Loucy (cell line): ENCODE results near the gene KLHL10.

Experiments used
- H2AFZ ChIP-seq: fragments of 200-600 bp; sonication (generic); 2 replicates; pipeline ENCODE4 v1.6.0; 2016; ENCODE audit warnings: antibody characterized with exemption, mild to moderate bottlenecking, low read length, moderate library complexity
- H3F3A ChIP-seq: fragments of 200-600 bp; 2 replicates; pipeline ENCODE4 v1.6.0; 2016; ENCODE audit warnings: antibody characterized with exemption, low read depth, mild to moderate bottlenecking
- H3K27me3 ChIP-seq: fragments of 200-600 bp; sonication (generic); 2 replicates; pipeline ENCODE4 v1.6.1; 2014; ENCODE audit warnings: low read length, mild to moderate bottlenecking; ENCODE audit not compliant: insufficient read depth, poor library complexity, severe bottlenecking
- H3K36me3 ChIP-seq: fragments of 200-600 bp; sonication (generic); 2 replicates; pipeline ENCODE4 v1.6.1; 2016; ENCODE audit warnings: low read length; ENCODE audit not compliant: insufficient read depth
- H3K4me1 ChIP-seq: fragments of 200-600 bp; sonication (generic); 2 replicates; pipeline ENCODE4 v1.5.1; 2014; ENCODE audit warnings: low read length, mild to moderate bottlenecking; ENCODE audit not compliant: insufficient read depth, poor library complexity, severe bottlenecking
- H3K4me2 ChIP-seq: fragments of 200-600 bp; sonication (generic); 2 replicates; pipeline ENCODE4 v1.6.0; 2014; ENCODE audit warnings: antibody characterized with exemption, low read length, low read depth, mild to moderate bottlenecking; ENCODE audit not compliant: poor library complexity, severe bottlenecking
- H3K4me3 ChIP-seq: fragments of 200-600 bp; sonication (generic); 2 replicates; pipeline ENCODE4 v1.5.1; 2014; ENCODE audit warnings: low read length, mild to moderate bottlenecking, mixed read lengths; ENCODE audit not compliant: poor library complexity, severe bottlenecking
- H3K79me2 ChIP-seq: fragments of 200-600 bp; sonication (generic); 2 replicates; pipeline ENCODE4 v1.6.1; 2014; ENCODE audit warnings: low read length; ENCODE audit not compliant: insufficient read depth
- H3K9ac ChIP-seq: fragments of 200-600 bp; sonication (generic); 2 replicates; pipeline ENCODE4 v1.6.0; 2014; ENCODE audit warnings: mild to moderate bottlenecking, low read depth, low read length, moderate library complexity; ENCODE audit not compliant: poor library complexity, severe bottlenecking
- H3K9me2 ChIP-seq: fragments of 200-600 bp; sonication (generic); replicated peaks from 2 replicates; pipeline ENCODE4 v1.6.1; 2016; ENCODE audit warnings: low read depth, low read length, mixed read lengths
- H3K9me3 ChIP-seq: fragments of 200-600 bp; sonication (generic); 2 replicates; pipeline ENCODE4 v1.6.1; 2014; ENCODE audit warnings: mild to moderate bottlenecking, antibody characterized with exemption, low read length, low read depth; ENCODE audit not compliant: insufficient read depth
- H4K20me1 ChIP-seq: fragments of 200-600 bp; sonication (generic); 2 replicates; pipeline ENCODE4 v1.6.0; 2014; ENCODE audit warnings: antibody characterized with exemption, low read length, mild to moderate bottlenecking; ENCODE audit not compliant: insufficient read depth, poor library complexity, severe bottlenecking
- EZH2phosphoT487 ChIP-seq: fragments of 200-600 bp; IDR thresholded peaks from 2 replicates; pipeline ENCODE4 v1.6.1; 2018; ENCODE audit warnings: antibody characterized with exemption, mild to moderate bottlenecking, moderate library complexity, borderline replicate concordance
- TF ChIP-seq, protein P1 (sequence below): fragments of 200-600 bp; sonication (generic); conservative IDR thresholded peaks from 2 replicates; pipeline ENCODE4 v1.5.1; 2014; ENCODE audit warnings: mild to moderate bottlenecking, antibody characterized with exemption, low read length

The KLHL10 gene

GRCh38 chr17:41837761-41838538 is at the start of gene KLHL10:
Gene KLHL10, plus strand, starts transcription at chr17:41837825. Its CDS starts 108 bp downstream, at chr17:41837933.
- Histone ChIP-seq H3K4me1 (peaks cover 8% of the 10 kb centered on the region), H3K9me2 (no peaks in the 10 kb centered on the region), H3K4me3 (peak within 1 kb of the TSS; percentile 82), H3F3A (no peaks in the 10 kb centered on the region), H3K9me3 (no peaks in the 10 kb centered on the region), H3K4me2 (peak within 1 kb of the TSS; percentile 84), H2AFZ (peak within 1 kb of the TSS; percentile 99), H3K36me3 (no peaks in the 10 kb centered on the region), H3K27me3 (no peaks in the 10 kb centered on the region), H3K9ac (peak within 1 kb of the TSS; percentile 83), H4K20me1 (no peaks in the 10 kb centered on the region), H3K79me2 (peaks cover 10% of the 10 kb centered on the region; the same call in 1 of the 2 replicates)
- TF ChIP-seq, protein P1, sequence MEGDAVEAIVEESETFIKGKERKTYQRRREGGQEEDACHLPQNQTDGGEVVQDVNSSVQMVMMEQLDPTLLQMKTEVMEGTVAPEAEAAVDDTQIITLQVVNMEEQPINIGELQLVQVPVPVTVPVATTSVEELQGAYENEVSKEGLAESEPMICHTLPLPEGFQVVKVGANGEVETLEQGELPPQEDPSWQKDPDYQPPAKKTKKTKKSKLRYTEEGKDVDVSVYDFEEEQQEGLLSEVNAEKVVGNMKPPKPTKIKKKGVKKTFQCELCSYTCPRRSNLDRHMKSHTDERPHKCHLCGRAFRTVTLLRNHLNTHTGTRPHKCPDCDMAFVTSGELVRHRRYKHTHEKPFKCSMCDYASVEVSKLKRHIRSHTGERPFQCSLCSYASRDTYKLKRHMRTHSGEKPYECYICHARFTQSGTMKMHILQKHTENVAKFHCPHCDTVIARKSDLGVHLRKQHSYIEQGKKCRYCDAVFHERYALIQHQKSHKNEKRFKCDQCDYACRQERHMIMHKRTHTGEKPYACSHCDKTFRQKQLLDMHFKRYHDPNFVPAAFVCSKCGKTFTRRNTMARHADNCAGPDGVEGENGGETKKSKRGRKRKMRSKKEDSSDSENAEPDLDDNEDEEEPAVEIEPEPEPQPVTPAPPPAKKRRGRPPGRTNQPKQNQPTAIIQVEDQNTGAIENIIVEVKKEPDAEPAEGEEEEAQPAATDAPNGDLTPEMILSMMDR, result no peak
- TF ChIP-seq EZH2phosphoT487, result no peak

DNA sequence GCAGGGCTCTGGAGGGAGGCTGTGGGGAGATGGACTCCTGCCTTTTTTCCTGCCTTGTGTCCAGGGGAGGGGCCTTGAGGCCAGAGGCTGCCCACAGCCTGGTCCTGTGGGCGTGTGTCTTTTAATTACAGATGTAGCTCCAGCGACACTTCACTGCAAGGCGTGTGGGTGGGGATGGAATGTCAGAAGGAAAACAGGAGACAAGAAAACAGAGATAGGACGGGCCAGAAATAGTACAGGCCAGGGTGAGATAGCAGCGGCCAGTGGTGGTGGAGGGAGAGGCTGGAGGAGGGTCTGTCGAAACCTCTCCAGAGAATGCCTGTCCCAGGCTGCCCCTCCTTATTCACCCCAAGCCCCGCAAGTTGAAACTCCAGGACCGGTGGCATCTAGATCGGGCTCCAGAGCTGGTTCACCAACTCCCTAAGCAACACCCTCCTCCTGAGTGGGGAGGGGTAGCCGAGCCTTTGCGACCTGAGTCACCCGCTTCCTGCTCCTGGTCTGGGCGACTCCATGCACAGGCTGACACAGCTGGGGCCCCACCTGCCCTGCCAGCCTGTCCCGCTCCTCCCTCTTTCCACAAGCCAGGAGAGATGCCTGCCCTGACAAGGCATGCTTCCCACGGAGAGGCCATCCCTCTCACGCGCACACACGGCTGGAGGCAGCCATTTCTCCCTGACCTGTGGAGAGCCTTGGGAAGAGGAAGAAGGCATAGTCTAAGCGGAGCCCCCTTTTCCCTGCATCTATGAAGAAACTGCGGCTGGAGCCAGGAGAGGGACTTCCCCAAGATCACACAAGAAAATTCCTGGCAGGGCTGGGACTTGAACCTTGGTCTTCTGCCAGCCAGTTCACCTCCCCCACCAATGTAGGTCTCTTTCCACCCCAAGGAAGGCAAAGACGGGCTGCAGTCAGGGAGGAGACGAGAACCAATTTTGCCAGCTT is 44.5 kb upstream of the KLHL10 start:
- peaks cover 24% of the 10 kb centered on the region for H3K4me1 ChIP-seq
- peak overlapping the region; percentile 24 for H3K4me2 ChIP-seq
- H3K4me3 ChIP-seq, result no peak overlapping the region
- no peaks in the 10 kb centered on the region for H3F3A ChIP-seq
- H3K79me2 ChIP-seq, result no peaks in the 10 kb centered on the region
- no peaks in the 10 kb centered on the region for H3K27me3 ChIP-seq
- H3K9me2 ChIP-seq, result no peaks in the 10 kb centered on the region
- no peak overlapping the region for H3K9ac ChIP-seq
- H2AFZ ChIP-seq, result peak overlapping the region; percentile 8; the same call in 1 of the 2 replicates
- no peaks in the 10 kb centered on the region for H3K9me3 ChIP-seq
- no peaks in the 10 kb centered on the region for H4K20me1 ChIP-seq
- TF ChIP-seq EZH2phosphoT487, result no peak
- TF ChIP-seq, protein P1, result no peak
- no peaks in the 10 kb centered on the region for H3K36me3 ChIP-seq

GRCh38 chr17:41793784-41794539 is 43.7 kb upstream of the KLHL10 start:
- TF ChIP-seq EZH2phosphoT487, result no peak
- TF ChIP-seq, protein P1, result no peak
- Histone ChIP-seq H3K9me2 (no peaks in the 10 kb centered on the region), H3K27me3 (no peaks in the 10 kb centered on the region), H3K9me3 (no peaks in the 10 kb centered on the region), H3K36me3 (no peaks in the 10 kb centered on the region), H3K79me2 (no peaks in the 10 kb centered on the region), H3F3A (no peaks in the 10 kb centered on the region), H4K20me1 (no peaks in the 10 kb centered on the region), H3K4me2 (no peak overlapping the region), H3K9ac (no peak overlapping the region), H3K4me1 (peaks cover 18% of the 10 kb centered on the region), H2AFZ (no peak overlapping the region), H3K4me3 (no peak overlapping the region)
